Endothelial cell of umbilical vein (primary cell): ENCODE results near the gene NCOR1. TPM values are rescaled to one million over a fixed set of nuclear protein-coding genes. Genes with fewer than 3 reads are reported as not detected.

Experiments
- BruUV-seq: library from RNA; stranded (reverse); fragments of 400-500 nt; replicated peaks from 2 replicates; lab custom pipeline; 2021; lab: Mats Ljungman, UMichigan
- CTCF ChIA-PET: fragments of 300-600, 350-600 bp; sonication (Branson Sonifier 250); formaldehyde crosslinking; loops from one replicate; lab custom pipeline; 2021; ENCODE audit warnings: antibody characterized with exemption, inconsistent platforms; lab: Charles Lee
- POLR2A ChIA-PET: fragments of 300-600, 350-600 bp; sonication (Branson Sonifier 250); formaldehyde crosslinking; loops from one replicate; lab custom pipeline; 2021; ENCODE audit warnings: antibody characterized with exemption, inconsistent platforms; lab: Charles Lee
- DNase-seq: peaks from one replicate; pipeline ENCODE4 v3.0.0-alpha.2; 2011; ENCODE audit warnings: low read depth, low spot score
- FAIRE-seq: peaks from 2 replicates; lab custom pipeline; 2011; peaks lifted over from hg19 to GRCh38; lab: Jason Lieb, UNC
- H2AFZ ChIP-seq: 2 replicates; pipeline ENCODE4 v1.6.0; 2012; ENCODE audit warnings: low read depth, low read length, control low read depth, inconsistent platforms
- H3K27ac ChIP-seq: 2 replicates; pipeline ENCODE4 v1.5.1; 2011; ENCODE audit warnings: low read depth, mild to moderate bottlenecking, control low read depth, low read length, moderate library complexity; ENCODE audit not compliant: insufficient read depth
- H3K27me3 ChIP-seq, 2 experiments: 2 replicates each; pipeline versions ENCODE4 v1.6.0 to v1.6.1; 2011; ENCODE audit warnings: low read length in 2 of 2, mixed read lengths in 1 of 2; ENCODE audit not compliant: control insufficient read depth in 2 of 2, insufficient read depth in 2 of 2
- H3K36me3 ChIP-seq, 2 experiments: 2 replicates in 1 of 2; 3 replicates in 1 of 2; pipeline ENCODE4 v1.5.1; 2011; ENCODE audit warnings: low read length in 2 of 2, mild to moderate bottlenecking in 1 of 2, moderate library complexity in 1 of 2; ENCODE audit not compliant: control insufficient read depth in 2 of 2, insufficient read depth in 2 of 2; ENCODE audit errors: extremely low read depth in 1 of 2
- H3K4me1 ChIP-seq: 3 replicates; pipeline ENCODE4 v1.5.1; 2011; ENCODE audit warnings: mild to moderate bottlenecking, low read length; ENCODE audit not compliant: control insufficient read depth, insufficient read depth; ENCODE audit errors: extremely low read depth
- H3K4me2 ChIP-seq: 2 replicates; pipeline ENCODE4 v1.6.1; 2011; ENCODE audit warnings: low read length, control low read depth, mixed read lengths; ENCODE audit not compliant: insufficient read depth
- H3K4me3 ChIP-seq, 3 experiments: fragments of 200-600 bp in 1 of 3; sonication (generic), shearing (Covaris generic) in 1 of 3; replicated peaks in 1 of 3; 2 replicates each; pipeline ENCODE4 v1.5.1; 2011 to 2016; ENCODE audit warnings: control low read depth in 3 of 3, low read length in 3 of 3, mild to moderate bottlenecking in 2 of 3, inconsistent platforms in 1 of 3, low read depth in 1 of 3, moderate library complexity in 1 of 3; ENCODE audit not compliant: insufficient read depth in 1 of 3
- H3K79me2 ChIP-seq: 2 replicates; pipeline ENCODE4 v1.6.0; 2012; ENCODE audit warnings: low read length, inconsistent platforms; ENCODE audit not compliant: control insufficient read depth, insufficient read depth
- H3K9ac ChIP-seq: replicated peaks from 2 replicates; pipeline ENCODE3; 2011; ENCODE audit warnings: low read length, control low read depth; ENCODE audit not compliant: insufficient read depth; ENCODE audit errors: extremely low read depth
- H3K9me1 ChIP-seq: replicated peaks from 3 replicates; pipeline ENCODE4 v1.6.0; 2011; ENCODE audit warnings: mild to moderate bottlenecking, low read length; ENCODE audit not compliant: control insufficient read depth, insufficient read depth; ENCODE audit errors: extremely low read depth
- H3K9me3 ChIP-seq: replicated peaks from 2 replicates; pipeline ENCODE4 v1.5.1; 2012; ENCODE audit warnings: low read length, inconsistent platforms; ENCODE audit not compliant: control insufficient read depth, insufficient read depth
- H4K20me1 ChIP-seq: replicated peaks from 2 replicates; pipeline ENCODE3; 2011; ENCODE audit warnings: mild to moderate bottlenecking, low read length; ENCODE audit not compliant: control insufficient read depth, insufficient read depth; ENCODE audit errors: extremely low read depth
- EZH2 ChIP-seq: IDR thresholded peaks from 2 replicates; pipeline ENCODE4 v1.6.1; 2012; ENCODE audit warnings: borderline replicate concordance, low read depth, mild to moderate bottlenecking, moderate library complexity, low read length, inconsistent platforms; ENCODE audit not compliant: severe bottlenecking
- FOS ChIP-seq: IDR thresholded peaks from 2 replicates; pipeline ENCODE4 v1.6.1; 2011; ENCODE audit warnings: mild to moderate bottlenecking, low read length, moderate library complexity, borderline replicate concordance; ENCODE audit not compliant: insufficient read depth
- GATA2 ChIP-seq: IDR thresholded peaks from 2 replicates; pipeline ENCODE4 v1.7.0; 2011; ENCODE audit warnings: low read depth, mild to moderate bottlenecking, moderate library complexity, mixed read lengths, low read length; ENCODE audit not compliant: insufficient read length, insufficient read depth
- POLR2A ChIP-seq: IDR thresholded peaks from 2 replicates; pipeline ENCODE4 v1.6.1; 2012; ENCODE audit warnings: low read depth, mild to moderate bottlenecking, control low read depth, low read length
- POLR2AphosphoS5 ChIP-seq: IDR thresholded peaks from 2 replicates; pipeline ENCODE4 v1.6.1; 2012; ENCODE audit warnings: low read depth, mild to moderate bottlenecking, control low read depth, low read length, moderate library complexity; ENCODE audit not compliant: insufficient read depth
- dilution Hi-C: fragments of 300-500 bp; cut with MboI; formaldehyde crosslinking; loops from one replicate; pipeline ENCODE4 v1.15.0; 2019; ENCODE audit warnings: low sequenced_read_pairs; ENCODE audit not compliant: extremely low pct_ligation_motif_present
- intact Hi-C: fragments of 100-400 bp; cut with micrococcal nuclease; formaldehyde crosslinking; loops from one replicate; pipeline ENCODE4 v1.10.0; 2022
- polyA plus RNA-seq, 4 experiments: library from polyadenylated mRNA; depleted of rRNA in 3 of 4; stranded (reverse) in 3 of 4; unstranded in 1 of 4; fragments of >200 nt; gene quantifications; 2 replicates each; pipeline versions ENCODE4 v1.2.1 to v1.2.3, GENCODE V29; 2011 to 2012; ENCODE audit warnings: missing spikeins in 1 of 4
- total RNA-seq: library from RNA; stranded (reverse); gene quantifications from 2 replicates; pipeline ENCODE4 v1.2.3, GENCODE V29; 2021
- TF ChIP-seq, protein P1 (sequence below): IDR thresholded peaks from 2 replicates; pipeline ENCODE4 v1.6.1; 2011; ENCODE audit not compliant: insufficient read depth, insufficient read length

NCOR1 gene
- total and polyA plus RNA-seq, 2 donors (not counting 3 experiments of a cell fraction or from before 2014, with no cell fraction given), result 90.0 to 134 TPM

DNA sequence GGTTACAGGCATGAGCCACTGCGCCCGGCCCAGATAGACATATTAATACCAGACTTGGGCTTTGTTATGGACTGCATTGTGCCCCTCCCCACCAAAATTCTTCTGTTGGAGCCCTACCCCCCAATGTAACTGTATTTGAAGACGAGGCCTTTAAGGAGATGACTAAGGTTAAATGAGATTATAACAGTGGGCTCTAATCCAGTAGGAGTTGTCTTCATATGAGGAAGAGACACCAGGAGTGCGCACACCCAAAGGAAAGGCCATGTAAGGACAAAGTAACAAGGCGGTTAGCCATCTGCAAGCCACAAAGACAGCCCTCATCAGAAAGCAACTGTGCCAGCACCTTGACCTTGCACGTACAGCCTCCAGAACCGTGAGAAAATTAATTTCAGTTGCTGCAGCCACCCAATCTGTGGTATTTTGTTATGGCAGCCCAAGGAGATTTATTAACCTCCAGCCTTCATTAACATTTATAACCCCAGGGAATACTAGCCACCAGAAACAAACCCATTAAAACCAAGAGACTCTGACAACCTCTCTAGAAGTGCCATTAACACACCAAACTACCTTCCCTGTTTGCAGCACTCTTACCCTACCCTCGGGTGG, 108.1 kb downstream of the NCOR1 start:
- H3K79me2 ChIP-seq, result peaks cover 2% of the 10 kb centered on the region
- no peaks in the 10 kb centered on the region for H3K9me3 ChIP-seq
- peaks cover 8% of the 10 kb centered on the region for H3K4me1 ChIP-seq
- intact Hi-C loops (no loop called here), dilution Hi-C loops (no loop called here)
- CTCF ChIA-PET, result interaction anchor here (1.0 kb wide), 1 partner anchor 35 kb away, joined by 3 read pairs; no protein-coding TSS in a partner anchor
- H3K4me2 ChIP-seq, result no peak overlapping the region
- no peak overlapping the region for H2AFZ ChIP-seq
- peaks cover 2% of the 10 kb centered on the region for H3K9me1 ChIP-seq
- H3K27ac ChIP-seq, result no peak overlapping the region
- no TSS peak for BruUV-seq
- H4K20me1 ChIP-seq, result peaks cover 2% of the 10 kb centered on the region
- POLR2A ChIA-PET, result interaction anchor here (0.7 kb wide), 1 partner anchor 69 kb away, joined by 7 read pairs; no protein-coding TSS in a partner anchor
- peaks cover 0 to 2% of the 10 kb centered on the region in 2 experiments for H3K36me3 ChIP-seq
- H3K4me3 ChIP-seq, result no peak overlapping the region
- no peak for FAIRE-seq
- no peaks in the 10 kb centered on the region for H3K27me3 ChIP-seq
- DNase-seq, result no peak
- H3K9ac ChIP-seq, result no peak overlapping the region
- no peak for TF ChIP-seq EZH2
- no peak for TF ChIP-seq POLR2AphosphoS5
- TF ChIP-seq GATA2, result no peak
- no peak for TF ChIP-seq POLR2A
- TF ChIP-seq, protein P1, sequence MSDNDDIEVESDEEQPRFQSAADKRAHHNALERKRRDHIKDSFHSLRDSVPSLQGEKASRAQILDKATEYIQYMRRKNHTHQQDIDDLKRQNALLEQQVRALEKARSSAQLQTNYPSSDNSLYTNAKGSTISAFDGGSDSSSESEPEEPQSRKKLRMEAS, result no peak
- no peak for TF ChIP-seq FOS
